GM12878 (cell line): ENCODE measurements around the gene TSR3. TPM values are rescaled to one million over a fixed set of nuclear protein-coding genes. Genes with fewer than 3 reads are reported as not detected.

ENCODE experiments used
- NRF1 ChIP-seq: conservative IDR thresholded peaks from 2 replicates; pipeline ENCODE4 v1.6.1; 2011; ENCODE audit warnings: mild to moderate bottlenecking, low read depth, low read length, improper control_type of control experiment
- PAX8 ChIP-seq: fragments of 450-650 bp; IDR thresholded peaks from 2 replicates; pipeline ENCODE4 v1.6.1; 2017; ENCODE audit warnings: mild to moderate bottlenecking, moderate library complexity
- SMARCA5 ChIP-seq: fragments of 450-650 bp; IDR thresholded peaks from 2 replicates; pipeline ENCODE4 v1.6.1; 2017; ENCODE audit warnings: mild to moderate bottlenecking
- polyA plus RNA-seq, 11 experiments: library from polyadenylated mRNA; depleted of rRNA in 4 of 11; unstranded in 6 of 11; stranded (reverse) in 5 of 11; fragments of >200 nt; fragmentation: Nextera tagmentation in 4 of 11; fragmentation: Illumina TruSeq in 1 of 11; extraction: Ambion mirVana in 4 of 11; extraction: Trizol in 1 of 11; gene quantifications; 1 replicate in 1 of 11; 2 replicates in 10 of 11; pipeline versions ENCODE4 v1.2.1 to v1.2.3, GENCODE V29; 2011 to 2016; ENCODE audit warnings: inconsistent platforms in 2 of 11, missing spikeins in 2 of 11, low read depth in 1 of 11
- total RNA-seq, 4 experiments: library from RNA; depleted of rRNA in 3 of 4; stranded (reverse); fragments of >200 nt in 3 of 4; fragmentation: Illumina TruSeq in 1 of 4; extraction: Trizol in 1 of 4; gene quantifications; 2 replicates each; pipeline versions ENCODE4 v1.2.1 to v1.2.3, GENCODE V29; 2013 to 2021
- TF ChIP-seq, protein P1 (sequence below): fragments of 450-650 bp; formaldehyde crosslinking; IDR thresholded peaks from 2 replicates; pipeline ENCODE4 v1.5.0; 2022; ENCODE audit warnings: mild to moderate bottlenecking, missing genetic modification characterization
- TF ChIP-seq, protein P2 (sequence below): fragments of 450-650 bp; IDR thresholded peaks from 2 replicates; pipeline ENCODE4 v1.6.1; 2017; ENCODE audit warnings: antibody characterized with exemption, mild to moderate bottlenecking, moderate library complexity
- TF ChIP-seq, protein P3 (sequence below): IDR thresholded peaks from 2 replicates; pipeline ENCODE4 v1.6.1; 2011; ENCODE audit warnings: mild to moderate bottlenecking, low read depth, low read length, moderate library complexity; ENCODE audit not compliant: insufficient replicate concordance

The TSR3 gene
- total and polyA plus RNA-seq, 10 of the 15 experiments (the other 5 are each of a cell fraction or from before 2014, with no cell fraction given): 3.4 to 108 (median 46.9) TPM

DNA sequence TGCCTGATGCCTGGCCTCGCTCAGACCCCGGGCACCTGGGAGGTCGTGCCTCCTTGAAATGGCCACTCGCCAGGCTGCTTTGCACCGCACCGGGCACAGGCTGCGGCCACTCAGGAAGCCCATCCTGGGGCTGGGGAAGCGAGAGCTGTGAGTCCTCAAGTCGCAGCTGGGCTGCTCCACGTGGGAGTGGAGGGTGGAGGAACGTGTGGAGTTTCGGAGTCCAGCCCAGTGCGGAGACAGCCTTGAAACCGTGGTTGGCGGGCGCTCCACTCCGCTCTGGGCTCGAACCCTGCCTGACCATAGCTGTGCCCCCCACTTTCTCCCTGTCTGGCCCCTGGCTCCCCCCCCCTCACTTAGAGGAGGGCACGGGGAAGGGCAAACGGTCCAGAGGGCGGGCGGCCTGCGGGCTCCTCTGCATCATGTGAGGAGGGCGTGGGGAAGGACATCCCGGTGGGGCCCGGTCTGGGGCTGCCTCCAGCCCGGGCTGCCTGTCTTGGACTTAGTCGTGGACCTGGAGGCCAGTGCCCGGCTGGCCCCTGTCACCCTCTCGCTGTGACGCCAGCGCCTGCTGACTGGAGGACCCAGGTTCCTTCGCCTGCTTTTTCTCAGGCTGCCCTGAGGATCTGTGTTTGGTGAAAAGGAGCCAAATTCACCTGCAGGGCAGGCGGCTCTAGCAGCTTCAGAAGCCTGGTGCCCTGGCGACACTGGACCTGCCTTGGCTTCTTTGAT, 39.8 kb downstream of the TSR3 start (continued):
- TF ChIP-seq, protein P1, sequence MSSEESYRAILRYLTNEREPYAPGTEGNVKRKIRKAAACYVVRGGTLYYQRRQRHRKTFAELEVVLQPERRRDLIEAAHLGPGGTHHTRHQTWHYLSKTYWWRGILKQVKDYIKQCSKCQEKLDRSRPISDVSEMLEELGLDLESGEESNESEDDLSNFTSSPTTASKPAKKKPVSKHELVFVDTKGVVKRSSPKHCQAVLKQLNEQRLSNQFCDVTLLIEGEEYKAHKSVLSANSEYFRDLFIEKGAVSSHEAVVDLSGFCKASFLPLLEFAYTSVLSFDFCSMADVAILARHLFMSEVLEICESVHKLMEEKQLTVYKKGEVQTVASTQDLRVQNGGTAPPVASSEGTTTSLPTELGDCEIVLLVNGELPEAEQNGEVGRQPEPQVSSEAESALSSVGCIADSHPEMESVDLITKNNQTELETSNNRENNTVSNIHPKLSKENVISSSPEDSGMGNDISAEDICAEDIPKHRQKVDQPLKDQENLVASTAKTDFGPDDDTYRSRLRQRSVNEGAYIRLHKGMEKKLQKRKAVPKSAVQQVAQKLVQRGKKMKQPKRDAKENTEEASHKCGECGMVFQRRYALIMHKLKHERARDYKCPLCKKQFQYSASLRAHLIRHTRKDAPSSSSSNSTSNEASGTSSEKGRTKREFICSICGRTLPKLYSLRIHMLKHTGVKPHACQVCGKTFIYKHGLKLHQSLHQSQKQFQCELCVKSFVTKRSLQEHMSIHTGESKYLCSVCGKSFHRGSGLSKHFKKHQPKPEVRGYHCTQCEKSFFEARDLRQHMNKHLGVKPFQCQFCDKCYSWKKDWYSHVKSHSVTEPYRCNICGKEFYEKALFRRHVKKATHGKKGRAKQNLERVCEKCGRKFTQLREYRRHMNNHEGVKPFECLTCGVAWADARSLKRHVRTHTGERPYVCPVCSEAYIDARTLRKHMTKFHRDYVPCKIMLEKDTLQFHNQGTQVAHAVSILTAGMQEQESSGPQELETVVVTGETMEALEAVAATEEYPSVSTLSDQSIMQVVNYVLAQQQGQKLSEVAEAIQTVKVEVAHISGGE (CRISPR knock-in tag): no peak
- TF ChIP-seq, protein P2, sequence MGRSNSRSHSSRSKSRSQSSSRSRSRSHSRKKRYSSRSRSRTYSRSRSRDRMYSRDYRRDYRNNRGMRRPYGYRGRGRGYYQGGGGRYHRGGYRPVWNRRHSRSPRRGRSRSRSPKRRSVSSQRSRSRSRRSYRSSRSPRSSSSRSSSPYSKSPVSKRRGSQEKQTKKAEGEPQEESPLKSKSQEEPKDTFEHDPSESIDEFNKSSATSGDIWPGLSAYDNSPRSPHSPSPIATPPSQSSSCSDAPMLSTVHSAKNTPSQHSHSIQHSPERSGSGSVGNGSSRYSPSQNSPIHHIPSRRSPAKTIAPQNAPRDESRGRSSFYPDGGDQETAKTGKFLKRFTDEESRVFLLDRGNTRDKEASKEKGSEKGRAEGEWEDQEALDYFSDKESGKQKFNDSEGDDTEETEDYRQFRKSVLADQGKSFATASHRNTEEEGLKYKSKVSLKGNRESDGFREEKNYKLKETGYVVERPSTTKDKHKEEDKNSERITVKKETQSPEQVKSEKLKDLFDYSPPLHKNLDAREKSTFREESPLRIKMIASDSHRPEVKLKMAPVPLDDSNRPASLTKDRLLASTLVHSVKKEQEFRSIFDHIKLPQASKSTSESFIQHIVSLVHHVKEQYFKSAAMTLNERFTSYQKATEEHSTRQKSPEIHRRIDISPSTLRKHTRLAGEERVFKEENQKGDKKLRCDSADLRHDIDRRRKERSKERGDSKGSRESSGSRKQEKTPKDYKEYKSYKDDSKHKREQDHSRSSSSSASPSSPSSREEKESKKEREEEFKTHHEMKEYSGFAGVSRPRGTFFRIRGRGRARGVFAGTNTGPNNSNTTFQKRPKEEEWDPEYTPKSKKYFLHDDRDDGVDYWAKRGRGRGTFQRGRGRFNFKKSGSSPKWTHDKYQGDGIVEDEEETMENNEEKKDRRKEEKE: no peak
- no peak for TF ChIP-seq NRF1
- TF ChIP-seq PAX8: no peak
- TF ChIP-seq, protein P3, sequence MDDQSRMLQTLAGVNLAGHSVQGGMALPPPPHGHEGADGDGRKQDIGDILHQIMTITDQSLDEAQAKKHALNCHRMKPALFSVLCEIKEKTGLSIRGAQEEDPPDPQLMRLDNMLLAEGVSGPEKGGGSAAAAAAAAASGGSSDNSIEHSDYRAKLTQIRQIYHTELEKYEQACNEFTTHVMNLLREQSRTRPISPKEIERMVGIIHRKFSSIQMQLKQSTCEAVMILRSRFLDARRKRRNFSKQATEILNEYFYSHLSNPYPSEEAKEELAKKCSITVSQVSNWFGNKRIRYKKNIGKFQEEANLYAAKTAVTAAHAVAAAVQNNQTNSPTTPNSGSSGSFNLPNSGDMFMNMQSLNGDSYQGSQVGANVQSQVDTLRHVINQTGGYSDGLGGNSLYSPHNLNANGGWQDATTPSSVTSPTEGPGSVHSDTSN: no peak
- no peak for TF ChIP-seq SMARCA5
